GM23338 (cell line): ENCODE data around the gene BRSK1.

Experiments
- CREB1 ChIP-seq: fragments of 250-450 bp; sonication (Bioruptor Pico); IDR thresholded peaks from 2 replicates; pipeline ENCODE4 v1.5.0; 2020; ENCODE audit warnings: low read depth, mild to moderate bottlenecking, moderate library complexity
- EZH2 ChIP-seq: fragments of 200-600 bp; sonication (generic); IDR thresholded peaks from one replicate; pipeline ENCODE4 v1.8.0; 2017; ENCODE audit warnings: antibody characterized with exemption, mild to moderate bottlenecking, low read depth; ENCODE audit not compliant: unreplicated experiment
- EZH2phosphoT487 ChIP-seq: fragments of 200-600 bp; sonication (generic); IDR thresholded peaks from one replicate; pipeline ENCODE4 v1.8.1; 2018; ENCODE audit warnings: antibody characterized with exemption; ENCODE audit not compliant: unreplicated experiment
- JUNB ChIP-seq: IDR thresholded peaks from one replicate; pipeline ENCODE4 v1.6.1; 2016; ENCODE audit warnings: antibody characterized with exemption; ENCODE audit not compliant: unreplicated experiment
- NANOG ChIP-seq: IDR thresholded peaks from 2 replicates; pipeline ENCODE4 v1.6.1; 2016; ENCODE audit warnings: antibody characterized with exemption, borderline replicate concordance
- POLR2AphosphoS5 ChIP-seq: IDR thresholded peaks from 2 replicates; pipeline ENCODE4 v1.6.1; 2016; ENCODE audit warnings: antibody characterized with exemption, low read depth
- STAT1 ChIP-seq: IDR thresholded peaks from one replicate; pipeline ENCODE4 v1.6.1; 2016; ENCODE audit warnings: antibody characterized with exemption; ENCODE audit not compliant: unreplicated experiment
- ZNF114 ChIP-seq: fragments of 250-450 bp; sonication (Bioruptor Pico); IDR thresholded peaks from 2 replicates; pipeline ENCODE4 v1.5.0; 2020; ENCODE audit warnings: mild to moderate bottlenecking, moderate library complexity
- TF ChIP-seq, protein P1 (sequence below), 2 experiments: fragments of 200-600 bp in 1 of 2; sonication (generic) in 1 of 2; conservative IDR thresholded peaks; 2 replicates each; pipeline versions ENCODE4 v1.5.1 to v1.6.1; 2016 to 2017; ENCODE audit warnings: antibody characterized with exemption in 2 of 2, low read depth in 2 of 2, mild to moderate bottlenecking in 2 of 2, moderate library complexity in 1 of 2
- TF ChIP-seq, protein P2 (sequence below): fragments of 250-450 bp; sonication (Bioruptor Pico); IDR thresholded peaks from 2 replicates; pipeline ENCODE4 v1.5.0; 2020; ENCODE audit warnings: mild to moderate bottlenecking, moderate library complexity
- TF ChIP-seq, protein P3 (sequence below): IDR thresholded peaks from one replicate; pipeline ENCODE4 v1.6.1; 2018; ENCODE audit warnings: antibody characterized with exemption; ENCODE audit not compliant: unreplicated experiment
- TF ChIP-seq, protein P4 (sequence below): IDR thresholded peaks from 2 replicates; pipeline ENCODE4 v1.6.1; 2016; ENCODE audit warnings: antibody characterized with exemption

DNA sequence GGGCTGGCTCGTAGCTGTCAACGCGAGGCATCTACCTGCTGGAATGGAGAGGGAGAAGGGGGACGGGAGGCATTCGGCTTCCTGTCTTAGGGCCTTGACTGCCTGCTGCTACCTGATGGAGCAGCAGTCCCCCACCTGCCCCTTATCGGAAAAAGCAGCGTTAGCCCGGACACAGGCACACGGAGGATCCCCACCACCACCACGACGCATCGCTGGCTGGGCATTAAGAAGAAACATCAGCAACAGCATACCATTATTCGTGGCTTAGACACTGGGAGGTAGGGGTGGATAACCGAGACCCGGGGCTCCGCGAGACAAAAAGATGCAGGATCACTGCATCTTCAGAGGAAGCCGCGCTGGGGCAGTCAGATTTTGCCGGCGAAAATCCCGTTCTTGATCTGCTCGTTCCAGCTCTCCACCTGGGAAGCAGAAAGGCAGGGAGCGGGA, 69.6 kb downstream of the BRSK1 start:
- TF ChIP-seq, protein P1, sequence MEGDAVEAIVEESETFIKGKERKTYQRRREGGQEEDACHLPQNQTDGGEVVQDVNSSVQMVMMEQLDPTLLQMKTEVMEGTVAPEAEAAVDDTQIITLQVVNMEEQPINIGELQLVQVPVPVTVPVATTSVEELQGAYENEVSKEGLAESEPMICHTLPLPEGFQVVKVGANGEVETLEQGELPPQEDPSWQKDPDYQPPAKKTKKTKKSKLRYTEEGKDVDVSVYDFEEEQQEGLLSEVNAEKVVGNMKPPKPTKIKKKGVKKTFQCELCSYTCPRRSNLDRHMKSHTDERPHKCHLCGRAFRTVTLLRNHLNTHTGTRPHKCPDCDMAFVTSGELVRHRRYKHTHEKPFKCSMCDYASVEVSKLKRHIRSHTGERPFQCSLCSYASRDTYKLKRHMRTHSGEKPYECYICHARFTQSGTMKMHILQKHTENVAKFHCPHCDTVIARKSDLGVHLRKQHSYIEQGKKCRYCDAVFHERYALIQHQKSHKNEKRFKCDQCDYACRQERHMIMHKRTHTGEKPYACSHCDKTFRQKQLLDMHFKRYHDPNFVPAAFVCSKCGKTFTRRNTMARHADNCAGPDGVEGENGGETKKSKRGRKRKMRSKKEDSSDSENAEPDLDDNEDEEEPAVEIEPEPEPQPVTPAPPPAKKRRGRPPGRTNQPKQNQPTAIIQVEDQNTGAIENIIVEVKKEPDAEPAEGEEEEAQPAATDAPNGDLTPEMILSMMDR (conservative IDR thresholded peaks at IDR 0.05; ENCODE audit: low read depth in 2 of 2) = no peak
- TF ChIP-seq POLR2AphosphoS5 = no peak
- TF ChIP-seq EZH2 = no peak
- TF ChIP-seq, protein P2, sequence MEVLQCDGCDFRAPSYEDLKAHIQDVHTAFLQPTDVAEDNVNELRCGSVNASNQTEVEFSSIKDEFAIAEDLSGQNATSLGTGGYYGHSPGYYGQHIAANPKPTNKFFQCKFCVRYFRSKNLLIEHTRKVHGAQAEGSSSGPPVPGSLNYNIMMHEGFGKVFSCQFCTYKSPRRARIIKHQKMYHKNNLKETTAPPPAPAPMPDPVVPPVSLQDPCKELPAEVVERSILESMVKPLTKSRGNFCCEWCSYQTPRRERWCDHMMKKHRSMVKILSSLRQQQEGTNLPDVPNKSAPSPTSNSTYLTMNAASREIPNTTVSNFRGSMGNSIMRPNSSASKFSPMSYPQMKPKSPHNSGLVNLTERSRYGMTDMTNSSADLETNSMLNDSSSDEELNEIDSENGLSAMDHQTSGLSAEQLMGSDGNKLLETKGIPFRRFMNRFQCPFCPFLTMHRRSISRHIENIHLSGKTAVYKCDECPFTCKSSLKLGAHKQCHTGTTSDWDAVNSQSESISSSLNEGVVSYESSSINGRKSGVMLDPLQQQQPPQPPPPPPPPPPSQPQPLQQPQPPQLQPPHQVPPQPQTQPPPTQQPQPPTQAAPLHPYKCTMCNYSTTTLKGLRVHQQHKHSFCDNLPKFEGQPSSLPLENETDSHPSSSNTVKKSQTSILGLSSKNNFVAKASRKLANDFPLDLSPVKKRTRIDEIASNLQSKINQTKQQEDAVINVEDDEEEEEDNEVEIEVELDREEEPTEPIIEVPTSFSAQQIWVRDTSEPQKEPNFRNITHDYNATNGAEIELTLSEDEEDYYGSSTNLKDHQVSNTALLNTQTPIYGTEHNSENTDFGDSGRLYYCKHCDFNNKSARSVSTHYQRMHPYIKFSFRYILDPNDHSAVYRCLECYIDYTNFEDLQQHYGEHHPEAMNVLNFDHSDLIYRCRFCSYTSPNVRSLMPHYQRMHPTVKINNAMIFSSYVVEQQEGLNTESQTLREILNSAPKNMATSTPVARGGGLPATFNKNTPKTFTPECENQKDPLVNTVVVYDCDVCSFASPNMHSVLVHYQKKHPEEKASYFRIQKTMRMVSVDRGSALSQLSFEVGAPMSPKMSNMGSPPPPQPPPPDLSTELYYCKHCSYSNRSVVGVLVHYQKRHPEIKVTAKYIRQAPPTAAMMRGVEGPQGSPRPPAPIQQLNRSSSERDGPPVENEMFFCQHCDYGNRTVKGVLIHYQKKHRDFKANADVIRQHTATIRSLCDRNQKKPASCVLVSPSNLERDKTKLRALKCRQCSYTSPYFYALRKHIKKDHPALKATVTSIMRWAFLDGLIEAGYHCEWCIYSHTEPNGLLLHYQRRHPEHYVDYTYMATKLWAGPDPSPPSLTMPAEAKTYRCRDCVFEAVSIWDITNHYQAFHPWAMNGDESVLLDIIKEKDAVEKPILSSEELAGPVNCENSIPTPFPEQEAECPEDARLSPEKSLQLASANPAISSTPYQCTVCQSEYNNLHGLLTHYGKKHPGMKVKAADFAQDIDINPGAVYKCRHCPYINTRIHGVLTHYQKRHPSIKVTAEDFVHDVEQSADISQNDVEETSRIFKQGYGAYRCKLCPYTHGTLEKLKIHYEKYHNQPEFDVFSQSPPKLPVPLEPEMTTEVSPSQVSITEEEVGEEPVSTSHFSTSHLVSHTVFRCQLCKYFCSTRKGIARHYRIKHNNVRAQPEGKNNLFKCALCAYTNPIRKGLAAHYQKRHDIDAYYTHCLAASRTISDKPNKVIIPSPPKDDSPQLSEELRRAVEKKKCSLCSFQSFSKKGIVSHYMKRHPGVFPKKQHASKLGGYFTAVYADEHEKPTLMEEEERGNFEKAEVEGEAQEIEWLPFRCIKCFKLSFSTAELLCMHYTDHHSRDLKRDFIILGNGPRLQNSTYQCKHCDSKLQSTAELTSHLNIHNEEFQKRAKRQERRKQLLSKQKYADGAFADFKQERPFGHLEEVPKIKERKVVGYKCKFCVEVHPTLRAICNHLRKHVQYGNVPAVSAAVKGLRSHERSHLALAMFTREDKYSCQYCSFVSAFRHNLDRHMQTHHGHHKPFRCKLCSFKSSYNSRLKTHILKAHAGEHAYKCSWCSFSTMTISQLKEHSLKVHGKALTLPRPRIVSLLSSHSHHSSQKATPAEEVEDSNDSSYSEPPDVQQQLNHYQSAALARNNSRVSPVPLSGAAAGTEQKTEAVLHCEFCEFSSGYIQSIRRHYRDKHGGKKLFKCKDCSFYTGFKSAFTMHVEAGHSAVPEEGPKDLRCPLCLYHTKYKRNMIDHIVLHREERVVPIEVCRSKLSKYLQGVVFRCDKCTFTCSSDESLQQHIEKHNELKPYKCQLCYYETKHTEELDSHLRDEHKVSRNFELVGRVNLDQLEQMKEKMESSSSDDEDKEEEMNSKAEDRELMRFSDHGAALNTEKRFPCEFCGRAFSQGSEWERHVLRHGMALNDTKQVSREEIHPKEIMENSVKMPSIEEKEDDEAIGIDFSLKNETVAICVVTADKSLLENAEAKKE = no peak
- no peak for TF ChIP-seq STAT1
- no peak for TF ChIP-seq CREB1 (CRISPR knock-in tag)
- TF ChIP-seq, protein P3, sequence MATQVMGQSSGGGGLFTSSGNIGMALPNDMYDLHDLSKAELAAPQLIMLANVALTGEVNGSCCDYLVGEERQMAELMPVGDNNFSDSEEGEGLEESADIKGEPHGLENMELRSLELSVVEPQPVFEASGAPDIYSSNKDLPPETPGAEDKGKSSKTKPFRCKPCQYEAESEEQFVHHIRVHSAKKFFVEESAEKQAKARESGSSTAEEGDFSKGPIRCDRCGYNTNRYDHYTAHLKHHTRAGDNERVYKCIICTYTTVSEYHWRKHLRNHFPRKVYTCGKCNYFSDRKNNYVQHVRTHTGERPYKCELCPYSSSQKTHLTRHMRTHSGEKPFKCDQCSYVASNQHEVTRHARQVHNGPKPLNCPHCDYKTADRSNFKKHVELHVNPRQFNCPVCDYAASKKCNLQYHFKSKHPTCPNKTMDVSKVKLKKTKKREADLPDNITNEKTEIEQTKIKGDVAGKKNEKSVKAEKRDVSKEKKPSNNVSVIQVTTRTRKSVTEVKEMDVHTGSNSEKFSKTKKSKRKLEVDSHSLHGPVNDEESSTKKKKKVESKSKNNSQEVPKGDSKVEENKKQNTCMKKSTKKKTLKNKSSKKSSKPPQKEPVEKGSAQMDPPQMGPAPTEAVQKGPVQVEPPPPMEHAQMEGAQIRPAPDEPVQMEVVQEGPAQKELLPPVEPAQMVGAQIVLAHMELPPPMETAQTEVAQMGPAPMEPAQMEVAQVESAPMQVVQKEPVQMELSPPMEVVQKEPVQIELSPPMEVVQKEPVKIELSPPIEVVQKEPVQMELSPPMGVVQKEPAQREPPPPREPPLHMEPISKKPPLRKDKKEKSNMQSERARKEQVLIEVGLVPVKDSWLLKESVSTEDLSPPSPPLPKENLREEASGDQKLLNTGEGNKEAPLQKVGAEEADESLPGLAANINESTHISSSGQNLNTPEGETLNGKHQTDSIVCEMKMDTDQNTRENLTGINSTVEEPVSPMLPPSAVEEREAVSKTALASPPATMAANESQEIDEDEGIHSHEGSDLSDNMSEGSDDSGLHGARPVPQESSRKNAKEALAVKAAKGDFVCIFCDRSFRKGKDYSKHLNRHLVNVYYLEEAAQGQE = no peak
- TF ChIP-seq, protein P4, sequence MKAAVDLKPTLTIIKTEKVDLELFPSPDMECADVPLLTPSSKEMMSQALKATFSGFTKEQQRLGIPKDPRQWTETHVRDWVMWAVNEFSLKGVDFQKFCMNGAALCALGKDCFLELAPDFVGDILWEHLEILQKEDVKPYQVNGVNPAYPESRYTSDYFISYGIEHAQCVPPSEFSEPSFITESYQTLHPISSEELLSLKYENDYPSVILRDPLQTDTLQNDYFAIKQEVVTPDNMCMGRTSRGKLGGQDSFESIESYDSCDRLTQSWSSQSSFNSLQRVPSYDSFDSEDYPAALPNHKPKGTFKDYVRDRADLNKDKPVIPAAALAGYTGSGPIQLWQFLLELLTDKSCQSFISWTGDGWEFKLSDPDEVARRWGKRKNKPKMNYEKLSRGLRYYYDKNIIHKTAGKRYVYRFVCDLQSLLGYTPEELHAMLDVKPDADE = no peak
- TF ChIP-seq EZH2phosphoT487 = no peak
- no peak for TF ChIP-seq ZNF114 (CRISPR knock-in tag)
- TF ChIP-seq JUNB = no peak
- TF ChIP-seq NANOG = no peak
